Bronchial epithelial cell (primary cell): ENCODE measurements around the gene RNASEH2B. TPM values are rescaled to one million over a fixed set of nuclear protein-coding genes. Genes with fewer than 3 reads are reported as not detected.

ENCODE experiments used
- DNase-seq: peaks from one replicate; pipeline ENCODE4 v3.0.0-alpha.2; 2010; ENCODE audit warnings: low read depth
- FAIRE-seq: peaks from 2 replicates; lab custom pipeline; 2011; peaks lifted over from hg19 to GRCh38; lab: Jason Lieb, UNC
- H3K27me3 ChIP-seq: 2 replicates; pipeline ENCODE4 v1.5.1; 2011; ENCODE audit warnings: low read length; ENCODE audit not compliant: control insufficient read depth, insufficient read depth
- H3K36me3 ChIP-seq: 2 replicates; pipeline ENCODE4 v1.5.1; 2011; ENCODE audit warnings: low read length; ENCODE audit not compliant: control insufficient read depth, insufficient read depth
- H3K4me3 ChIP-seq: 2 replicates; pipeline ENCODE4 v1.5.1; 2011; ENCODE audit warnings: mild to moderate bottlenecking, low read depth, low read length, control low read depth
- total RNA-seq: library from RNA; depleted of rRNA; stranded (reverse); fragments of >200 nt; gene quantifications from 2 replicates; pipeline ENCODE4 v1.2.1, GENCODE V29; 2014
- TF ChIP-seq, protein P1 (sequence below): IDR thresholded peaks from 2 replicates; pipeline ENCODE4 v1.5.1; 2011; ENCODE audit warnings: mild to moderate bottlenecking, moderate library complexity, low read length, control low read depth, inconsistent platforms; ENCODE audit not compliant: insufficient read depth, severe bottlenecking

The RNASEH2B gene
- total RNA-seq, 1 donor from 2014 or later = 35.0 TPM

DNA sequence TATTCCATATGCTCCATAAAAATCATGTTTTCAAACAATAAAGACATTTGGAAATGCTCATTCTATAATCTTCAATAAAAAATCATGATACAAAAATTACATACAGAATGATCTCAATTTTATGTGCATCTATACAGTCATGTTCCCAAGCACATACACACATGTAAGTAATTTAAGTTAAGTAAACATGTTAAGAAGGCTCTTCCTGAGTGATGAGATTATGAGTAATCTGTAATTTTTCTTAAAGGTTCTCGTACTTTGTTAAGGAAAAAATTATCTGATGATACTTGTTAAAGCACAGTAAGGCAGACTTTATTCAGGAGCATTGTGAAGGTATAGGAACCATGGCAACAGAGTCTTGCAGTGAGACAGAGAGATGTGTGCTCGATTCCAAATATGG lies 36.1 kb upstream of the RNASEH2B start:
- no peaks in the 10 kb centered on the region for H3K36me3 ChIP-seq
- H3K27me3 ChIP-seq = no peaks in the 10 kb centered on the region
- FAIRE-seq (no peak), DNase-seq (peak; percentile 48)
- no peak overlapping the region for H3K4me3 ChIP-seq
- TF ChIP-seq, protein P1, sequence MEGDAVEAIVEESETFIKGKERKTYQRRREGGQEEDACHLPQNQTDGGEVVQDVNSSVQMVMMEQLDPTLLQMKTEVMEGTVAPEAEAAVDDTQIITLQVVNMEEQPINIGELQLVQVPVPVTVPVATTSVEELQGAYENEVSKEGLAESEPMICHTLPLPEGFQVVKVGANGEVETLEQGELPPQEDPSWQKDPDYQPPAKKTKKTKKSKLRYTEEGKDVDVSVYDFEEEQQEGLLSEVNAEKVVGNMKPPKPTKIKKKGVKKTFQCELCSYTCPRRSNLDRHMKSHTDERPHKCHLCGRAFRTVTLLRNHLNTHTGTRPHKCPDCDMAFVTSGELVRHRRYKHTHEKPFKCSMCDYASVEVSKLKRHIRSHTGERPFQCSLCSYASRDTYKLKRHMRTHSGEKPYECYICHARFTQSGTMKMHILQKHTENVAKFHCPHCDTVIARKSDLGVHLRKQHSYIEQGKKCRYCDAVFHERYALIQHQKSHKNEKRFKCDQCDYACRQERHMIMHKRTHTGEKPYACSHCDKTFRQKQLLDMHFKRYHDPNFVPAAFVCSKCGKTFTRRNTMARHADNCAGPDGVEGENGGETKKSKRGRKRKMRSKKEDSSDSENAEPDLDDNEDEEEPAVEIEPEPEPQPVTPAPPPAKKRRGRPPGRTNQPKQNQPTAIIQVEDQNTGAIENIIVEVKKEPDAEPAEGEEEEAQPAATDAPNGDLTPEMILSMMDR = no peak

DNA sequence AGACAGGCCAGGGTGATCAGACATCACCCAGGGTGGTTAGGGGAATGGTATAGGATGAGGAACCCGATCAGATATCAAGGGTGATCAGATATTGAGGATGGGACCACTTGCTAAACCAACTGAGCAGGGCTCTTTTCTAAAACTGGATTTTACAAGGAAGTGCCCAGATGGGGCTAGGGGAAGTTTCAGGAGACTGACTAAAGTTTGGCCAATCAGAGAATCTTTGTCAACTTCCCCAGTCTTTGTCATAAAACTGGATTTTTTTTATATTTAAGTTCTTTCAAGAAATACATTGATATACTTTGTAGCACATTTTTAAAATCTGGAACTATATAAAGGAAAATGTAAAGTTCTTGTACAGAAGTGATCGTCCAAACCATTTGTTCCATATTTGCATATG lies 35.6 kb upstream of the RNASEH2B start:
- DNase-seq = no peak

DNA sequence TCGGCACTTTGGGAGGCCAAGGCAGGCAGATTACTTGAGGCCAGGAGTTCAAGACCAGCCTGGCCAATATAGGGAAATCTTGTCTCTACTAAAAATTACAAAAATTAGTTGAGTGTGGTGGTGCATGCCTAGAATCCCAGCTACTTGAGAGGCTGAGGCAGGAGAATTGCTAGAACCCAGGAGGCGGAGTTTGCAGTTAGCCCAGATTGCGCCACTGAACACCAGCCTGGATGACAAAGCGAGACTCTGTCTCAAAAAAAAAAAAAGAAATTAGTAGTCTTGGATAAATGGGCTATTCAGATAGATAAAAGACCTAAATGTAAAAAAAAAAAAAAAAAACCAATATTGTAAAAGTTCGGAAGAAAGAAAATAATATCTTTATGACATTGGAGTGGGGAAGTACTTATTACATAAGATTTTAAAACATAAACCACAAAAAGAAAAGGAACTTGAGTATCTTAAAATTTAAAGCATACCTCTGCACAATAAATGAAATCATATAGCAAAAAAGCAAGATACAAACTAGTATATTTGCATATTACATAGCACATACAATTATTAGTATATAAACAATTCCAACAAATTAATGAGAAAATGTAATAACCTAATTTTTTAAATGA lies 26.7 kb upstream of the RNASEH2B start:
- no peaks in the 10 kb centered on the region for H3K36me3 ChIP-seq
- no peak overlapping the region for H3K4me3 ChIP-seq
- DNase-seq (no peak), FAIRE-seq (no peak)
- TF ChIP-seq, protein P1 = no peak
- H3K27me3 ChIP-seq = no peaks in the 10 kb centered on the region

More for the DNA sequence above, 35.6 kb upstream of the RNASEH2B start:
- no peaks in the 10 kb centered on the region for H3K27me3 ChIP-seq
- FAIRE-seq = no peak
- no peaks in the 10 kb centered on the region for H3K36me3 ChIP-seq
- TF ChIP-seq, protein P1 = no peak
- no peak overlapping the region for H3K4me3 ChIP-seq

DNA sequence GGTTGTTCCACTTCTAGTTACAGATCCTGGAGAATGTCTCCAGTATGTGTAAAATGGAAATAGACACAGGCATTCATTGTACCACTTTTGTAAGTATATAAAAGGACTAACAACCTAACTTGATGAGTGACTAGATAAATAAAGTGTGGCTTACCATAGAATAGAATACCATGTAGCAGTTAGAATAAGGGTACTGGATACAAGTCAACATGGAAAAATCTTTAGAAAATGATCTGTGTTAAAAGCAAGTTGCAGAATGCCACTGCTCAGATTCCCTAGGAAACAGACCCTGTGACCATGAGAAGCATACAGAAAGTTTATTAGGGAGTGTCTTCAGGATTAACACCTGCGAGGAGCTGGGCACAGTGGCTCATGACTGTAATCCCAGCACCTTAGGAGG lies 25.9 kb upstream of the RNASEH2B start:
- no peaks in the 10 kb centered on the region for H3K27me3 ChIP-seq
- TF ChIP-seq, protein P1 = no peak

DNA sequence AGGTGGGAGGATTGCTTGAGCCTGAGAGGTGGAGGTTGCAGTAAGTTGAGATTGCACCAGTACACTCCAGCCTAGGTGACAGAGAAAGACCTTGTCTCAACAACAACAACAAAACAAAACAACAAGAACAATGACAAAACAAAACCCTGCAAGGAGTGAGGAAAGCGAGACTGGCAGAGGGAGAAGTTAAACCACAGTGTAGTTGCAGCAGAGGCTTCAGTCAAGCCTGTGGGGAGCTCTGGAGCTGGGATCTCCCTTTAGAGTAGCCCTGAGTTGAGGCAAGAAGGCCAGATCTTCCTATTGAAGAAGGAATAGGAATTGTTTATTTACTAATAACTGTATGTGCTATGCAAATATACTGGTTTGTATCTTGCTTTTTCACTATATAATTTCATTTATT lies 25.3 kb upstream of the RNASEH2B start:
- H3K27me3 ChIP-seq = no peaks in the 10 kb centered on the region
- TF ChIP-seq, protein P1 = no peak
- FAIRE-seq = peak; percentile 62
- H3K36me3 ChIP-seq = no peaks in the 10 kb centered on the region
- H3K4me3 ChIP-seq = no peak overlapping the region
- DNase-seq = no peak

More for the DNA sequence above, 25.9 kb upstream of the RNASEH2B start:
- Histone ChIP-seq H3K36me3 (no peaks in the 10 kb centered on the region), H3K4me3 (no peak overlapping the region)
- DNase-seq = no peak
- no peak for FAIRE-seq

DNA sequence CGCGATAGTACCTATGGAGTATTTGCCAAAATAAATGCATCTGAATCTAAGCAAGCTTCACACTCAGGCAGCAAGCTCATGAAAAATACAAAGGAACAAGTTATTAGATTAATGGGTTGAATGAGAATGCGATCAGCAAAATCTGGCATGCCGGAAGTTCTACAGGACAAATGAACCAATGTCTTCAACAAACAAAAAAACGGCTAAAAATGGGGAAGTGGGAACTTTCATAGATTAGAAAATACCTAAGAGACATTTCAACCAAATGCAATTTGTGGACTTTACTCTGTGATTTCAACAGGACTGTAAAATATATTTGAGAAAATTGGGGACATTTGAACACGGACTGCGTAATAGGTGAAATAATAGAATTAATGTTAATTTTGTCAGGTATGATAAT lies 22.4 kb upstream of the RNASEH2B start:
- Histone ChIP-seq H3K36me3 (no peaks in the 10 kb centered on the region), H3K27me3 (no peaks in the 10 kb centered on the region), H3K4me3 (no peak overlapping the region)
- no peak for FAIRE-seq
- no peak for DNase-seq
- TF ChIP-seq, protein P1 = no peak
